Neural progenitor cell (in vitro differentiated cells): ENCODE data around the gene SBF1. TPM values are rescaled to one million over a fixed set of nuclear protein-coding genes. Genes with fewer than 3 reads are reported as not detected.

ENCODE experiments used
- DNase-seq: peaks from one replicate; pipeline ENCODE4 v3.0.0-alpha.2; 2016; ENCODE audit warnings: low spot score
- H2AFZ ChIP-seq: fragments of 200-600 bp; sonication (generic); replicated peaks from 2 replicates; pipeline ENCODE4 v1.6.1; 2016; ENCODE audit warnings: antibody characterized with exemption
- H3F3A ChIP-seq: fragments of 200-600 bp; sonication (generic); 2 replicates; pipeline ENCODE4 v1.6.1; 2016; ENCODE audit warnings: antibody characterized with exemption, low read depth
- H3K27ac ChIP-seq: fragments of 200-600 bp; sonication (generic); 2 replicates; pipeline ENCODE4 v1.5.1; 2016; ENCODE audit warnings: mild to moderate bottlenecking
- H3K27me3 ChIP-seq: fragments of 200-600 bp; sonication (generic); 2 replicates; pipeline ENCODE4 v1.6.1; 2016; ENCODE audit warnings: mild to moderate bottlenecking, moderate library complexity
- H3K36me3 ChIP-seq: fragments of 200-600 bp; sonication (generic); 2 replicates; pipeline ENCODE4 v1.5.1; 2016
- H3K4me1 ChIP-seq: fragments of 200-600 bp; sonication (generic); 2 replicates; pipeline ENCODE4 v1.6.1; 2016; ENCODE audit warnings: mixed run types
- H3K4me2 ChIP-seq: fragments of 200-600 bp; sonication (generic); 2 replicates; pipeline ENCODE4 v1.6.1; 2016
- H3K4me3 ChIP-seq: fragments of 200-600 bp; sonication (generic); 2 replicates; pipeline ENCODE4 v1.5.1; 2016
- H3K79me2 ChIP-seq: fragments of 200-600 bp; sonication (generic); 2 replicates; pipeline ENCODE4 v1.6.1; 2016; ENCODE audit warnings: low read depth
- H3K9ac ChIP-seq: fragments of 200-600 bp; sonication (generic); 2 replicates; pipeline ENCODE4 v1.6.1; 2016
- H3K9me3 ChIP-seq: fragments of 200-600 bp; sonication (generic); 2 replicates; pipeline ENCODE4 v1.5.1; 2016; ENCODE audit warnings: low read depth
- H4K20me1 ChIP-seq: fragments of 200-600 bp; sonication (generic); 2 replicates; pipeline ENCODE4 v1.6.1; 2016; ENCODE audit warnings: low read depth
- H3K27ac Mint-ChIP-seq: 3 replicates; pipeline ENCODE4 v1.8.0; 2021; ENCODE audit warnings: mixed read lengths
- H3K27me3 Mint-ChIP-seq: 2 replicates; pipeline ENCODE4 v1.8.0; 2022; ENCODE audit warnings: low read depth, mild to moderate bottlenecking, inconsistent platforms, moderate library complexity, mixed read lengths; ENCODE audit not compliant: insufficient read depth
- H3K36me3 Mint-ChIP-seq: 3 replicates; pipeline ENCODE4 v1.8.0; 2021; ENCODE audit warnings: mixed read lengths
- H3K4me1 Mint-ChIP-seq: 3 replicates; pipeline ENCODE4 v1.8.0; 2021; ENCODE audit warnings: mixed read lengths
- H3K4me3 Mint-ChIP-seq: 3 replicates; pipeline ENCODE4 v1.8.0; 2021; ENCODE audit warnings: mild to moderate bottlenecking, moderate library complexity, mixed read lengths
- H3K9me3 Mint-ChIP-seq: 3 replicates; pipeline ENCODE4 v1.8.0; 2020; ENCODE audit warnings: mixed read lengths
- CTCF ChIP-seq: fragments of 200-600 bp; sonication (generic); IDR thresholded peaks from 2 replicates; pipeline ENCODE4 v1.5.1; 2017; ENCODE audit warnings: antibody characterized with exemption, mild to moderate bottlenecking
- EZH2 ChIP-seq: fragments of 200-600 bp; sonication (generic); IDR thresholded peaks from 2 replicates; pipeline ENCODE4 v1.6.1; 2017; ENCODE audit warnings: antibody characterized with exemption, mild to moderate bottlenecking, moderate library complexity
- EZH2phosphoT487 ChIP-seq: fragments of 200-600 bp; sonication (generic); IDR thresholded peaks from 2 replicates; pipeline ENCODE4 v1.6.1; 2017; ENCODE audit warnings: antibody characterized with exemption
- total RNA-seq: library from RNA; depleted of rRNA; stranded (reverse); fragments of >200 nt; gene quantifications from 2 replicates; pipeline ENCODE4 v1.2.3, GENCODE V29; 2015; ENCODE audit warnings: low replicate concordance

SBF1 gene
- total RNA-seq, 1 donor from 2014 or later: 25.8 TPM

- no peak for TF ChIP-seq CTCF
- no peak for TF ChIP-seq EZH2phosphoT487
- TF ChIP-seq EZH2: no peak
- Histone ChIP-seq H3K27me3 (no peaks in the 10 kb centered on the region), H3K27ac (no peak overlapping the region), H3K4me3 (no peak overlapping the region), H3K9me3 (no peaks in the 10 kb centered on the region), H3F3A (no peaks in the 10 kb centered on the region), H3K9ac (no peak overlapping the region), H4K20me1 (no peaks in the 10 kb centered on the region), H3K36me3 (no peaks in the 10 kb centered on the region), H3K4me1 (no peaks in the 10 kb centered on the region), H3K4me2 (no peak overlapping the region), H2AFZ (no peak overlapping the region), H3K79me2 (no peaks in the 10 kb centered on the region)
- no peak for DNase-seq
- peaks cover 2% of the 10 kb centered on the region for H3K4me1 Mint-ChIP-seq
- H3K27me3 Mint-ChIP-seq: peaks cover 2% of the 10 kb centered on the region
- no peaks in the 10 kb centered on the region for H3K36me3 Mint-ChIP-seq
- H3K4me3 Mint-ChIP-seq: no peak overlapping the region
- H3K9me3 Mint-ChIP-seq: no peaks in the 10 kb centered on the region
- no peak overlapping the region for H3K27ac Mint-ChIP-seq
Observed at GRCh38 chr22:50488006-50488677, 13.3 kb upstream of the SBF1 start.

- H3K79me2 ChIP-seq: no peaks in the 10 kb centered on the region
- H3K9me3 Mint-ChIP-seq: no peaks in the 10 kb centered on the region
- no peak overlapping the region for H3K9ac ChIP-seq
- no peak overlapping the region for H3K27ac ChIP-seq
- H3K36me3 Mint-ChIP-seq: no peaks in the 10 kb centered on the region
- TF ChIP-seq EZH2 (no peak), EZH2phosphoT487 (no peak), CTCF (no peak)
- H3K9me3 ChIP-seq: no peaks in the 10 kb centered on the region
- H3K27me3 ChIP-seq: no peaks in the 10 kb centered on the region
- peaks cover 5% of the 10 kb centered on the region for H3K27me3 Mint-ChIP-seq
- peaks cover 2% of the 10 kb centered on the region for H3K4me1 Mint-ChIP-seq
- H3K27ac Mint-ChIP-seq: no peak overlapping the region
- H3K4me1 ChIP-seq: no peaks in the 10 kb centered on the region
- H3K36me3 ChIP-seq: no peaks in the 10 kb centered on the region
- DNase-seq: no peak
- no peaks in the 10 kb centered on the region for H4K20me1 ChIP-seq
- no peak overlapping the region for H3K4me3 Mint-ChIP-seq
- no peaks in the 10 kb centered on the region for H3F3A ChIP-seq
- no peak overlapping the region for H2AFZ ChIP-seq
- no peak overlapping the region for H3K4me3 ChIP-seq
- H3K4me2 ChIP-seq: no peak overlapping the region
Observed at GRCh38 chr22:50487290-50488005, 12.6 kb upstream of the SBF1 start.

- Histone ChIP-seq H2AFZ (no peak within 1 kb of the TSS), H4K20me1 (no peaks in the 10 kb centered on the region), H3K36me3 (no peaks in the 10 kb centered on the region), H3K4me2 (no peak within 1 kb of the TSS), H3K9ac (no peak within 1 kb of the TSS), H3F3A (no peaks in the 10 kb centered on the region), H3K4me1 (no peaks in the 10 kb centered on the region), H3K4me3 (no peak within 1 kb of the TSS), H3K27me3 (peaks cover 5% of the 10 kb centered on the region), H3K79me2 (no peaks in the 10 kb centered on the region), H3K27ac (no peak within 1 kb of the TSS), H3K9me3 (no peaks in the 10 kb centered on the region)
- H3K36me3 Mint-ChIP-seq: no peaks in the 10 kb centered on the region
- TF ChIP-seq CTCF (no peak), EZH2phosphoT487 (no peak), EZH2 (no peak)
- H3K4me3 Mint-ChIP-seq: no peak within 1 kb of the TSS
- peaks cover 2% of the 10 kb centered on the region for H3K4me1 Mint-ChIP-seq
- peaks cover 7% of the 10 kb centered on the region for H3K27me3 Mint-ChIP-seq
- no peak for DNase-seq
- H3K9me3 Mint-ChIP-seq: no peaks in the 10 kb centered on the region
- H3K27ac Mint-ChIP-seq: peak within 1 kb of the TSS; percentile 47
Observed at GRCh38 chr22:50486561-50487289, 11.9 kb upstream of the SBF1 start, which contains the start of gene MIOX. Gene MIOX, plus strand, starts transcription at chr22:50486859. Its CDS starts 39 bp downstream, at chr22:50486898.
